Measurements from ENCODE around the gene COL27A1.

The COL27A1 gene

DNA sequence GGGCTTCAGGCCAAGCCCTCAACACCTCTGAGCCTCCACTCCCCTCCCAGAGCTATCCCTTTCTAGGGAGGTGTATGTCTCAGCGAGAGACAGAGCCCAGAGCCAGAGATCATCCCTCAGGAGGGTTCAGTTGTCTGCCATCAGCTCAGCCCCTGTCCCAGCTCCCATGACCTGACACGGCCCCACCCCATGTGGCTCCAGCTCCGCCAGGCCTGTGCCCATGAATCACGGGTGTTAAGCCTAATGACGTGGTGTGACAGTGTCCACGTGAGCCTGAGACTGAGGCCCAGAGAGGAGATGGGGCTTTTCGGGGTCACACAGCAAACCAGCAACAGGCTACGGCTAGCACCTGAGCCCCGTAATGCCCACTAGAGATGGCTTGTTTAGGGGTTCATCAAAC lies 106.7 kb downstream of the COL27A1 start (continued):
- no peak for TF ChIP-seq GLIS2 (tag by site-specific recombination; IDR thresholded peaks at IDR 0.05)
- TF ChIP-seq, protein P1, sequence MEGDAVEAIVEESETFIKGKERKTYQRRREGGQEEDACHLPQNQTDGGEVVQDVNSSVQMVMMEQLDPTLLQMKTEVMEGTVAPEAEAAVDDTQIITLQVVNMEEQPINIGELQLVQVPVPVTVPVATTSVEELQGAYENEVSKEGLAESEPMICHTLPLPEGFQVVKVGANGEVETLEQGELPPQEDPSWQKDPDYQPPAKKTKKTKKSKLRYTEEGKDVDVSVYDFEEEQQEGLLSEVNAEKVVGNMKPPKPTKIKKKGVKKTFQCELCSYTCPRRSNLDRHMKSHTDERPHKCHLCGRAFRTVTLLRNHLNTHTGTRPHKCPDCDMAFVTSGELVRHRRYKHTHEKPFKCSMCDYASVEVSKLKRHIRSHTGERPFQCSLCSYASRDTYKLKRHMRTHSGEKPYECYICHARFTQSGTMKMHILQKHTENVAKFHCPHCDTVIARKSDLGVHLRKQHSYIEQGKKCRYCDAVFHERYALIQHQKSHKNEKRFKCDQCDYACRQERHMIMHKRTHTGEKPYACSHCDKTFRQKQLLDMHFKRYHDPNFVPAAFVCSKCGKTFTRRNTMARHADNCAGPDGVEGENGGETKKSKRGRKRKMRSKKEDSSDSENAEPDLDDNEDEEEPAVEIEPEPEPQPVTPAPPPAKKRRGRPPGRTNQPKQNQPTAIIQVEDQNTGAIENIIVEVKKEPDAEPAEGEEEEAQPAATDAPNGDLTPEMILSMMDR (tag by site-specific recombination; IDR thresholded peaks at IDR 0.05) = no peak
- no peak for TF ChIP-seq ZNF626 (tag by site-specific recombination; IDR thresholded peaks at IDR 0.05)
- TF ChIP-seq ZNF248 (tag by site-specific recombination; IDR thresholded peaks at IDR 0.05) = no peak

DNA sequence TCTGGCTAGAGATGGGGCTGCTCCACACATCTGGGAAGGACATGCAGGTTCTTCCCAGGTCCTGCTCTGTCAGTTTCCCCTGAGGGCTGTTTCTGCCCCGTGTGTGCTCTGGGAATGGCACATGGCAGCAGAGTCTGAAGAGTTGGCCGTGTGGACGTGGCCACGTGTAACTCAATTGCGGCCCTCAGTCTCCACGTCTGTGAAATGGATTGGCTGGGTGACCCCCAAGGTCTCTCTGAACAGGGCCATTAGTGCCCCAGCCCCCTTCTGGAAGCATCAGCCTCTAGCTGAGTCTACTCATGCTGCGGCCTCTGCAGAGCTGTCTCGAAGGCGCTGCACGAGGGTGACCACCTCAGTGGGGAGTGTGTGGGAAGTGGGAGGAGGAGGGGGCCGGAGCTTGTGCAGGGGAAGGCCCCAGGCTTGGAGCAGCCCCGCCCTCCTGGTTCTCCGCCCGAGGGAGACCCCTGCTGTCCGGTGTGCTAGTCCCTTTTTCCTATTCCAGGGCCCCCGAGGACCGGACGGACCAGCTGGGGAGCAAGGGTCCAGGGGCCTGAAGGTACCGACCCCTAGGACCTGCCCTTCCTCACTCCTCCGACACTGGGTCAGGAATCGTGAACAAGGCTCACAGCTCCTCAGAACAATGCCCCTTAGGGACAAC lies 108.6 kb downstream of the COL27A1 start:
- no peak overlapping the region for H3K27ac ChIP-seq (ENCODE audit: extremely low read depth, low read depth, low read length)
- H3K9me3 ChIP-seq (ENCODE audit: control insufficient read depth, insufficient read depth, low read depth, low read length) = no peaks in the 10 kb centered on the region
- POLR2A ChIA-PET = no interaction called here
- TF ChIP-seq ZBTB8A (tag by site-specific recombination; IDR thresholded peaks at IDR 0.05) (no peak), ZNF624 (tag by site-specific recombination; IDR thresholded peaks at IDR 0.05) (no peak), ZNF629 (tag by site-specific recombination; IDR thresholded peaks at IDR 0.05) (no peak), HOXD13 (CRISPR knock-in tag; IDR thresholded peaks at IDR 0.05; ENCODE audit: borderline replicate concordance) (no peak), KLF7 (tag by site-specific recombination; IDR thresholded peaks at IDR 0.05; ENCODE audit: borderline replicate concordance) (no peak), ZNF302 (tag by site-specific recombination; IDR thresholded peaks at IDR 0.05; ENCODE audit: low read depth) (no peak), ZNF335 (tag by site-specific recombination; conservative IDR thresholded peaks at IDR 0.05) (no peak), ZNF768 (tag by site-specific recombination; IDR thresholded peaks at IDR 0.05) (no peak), ZEB2 (tag by site-specific recombination; IDR thresholded peaks at IDR 0.05) (no peak), ZBTB7A (tag by site-specific recombination; IDR thresholded peaks at IDR 0.05; ENCODE audit: low read depth) (no peak), ZNF404 (tag by site-specific recombination; IDR thresholded peaks at IDR 0.05) (no peak), ZNF24 (tag by site-specific recombination; IDR thresholded peaks at IDR 0.05) (no peak), ZNF596 (tag by site-specific recombination; IDR thresholded peaks at IDR 0.05) (no peak), ZNF37A (tag by site-specific recombination; IDR thresholded peaks at IDR 0.05) (no peak)
- TF ChIP-seq, protein P2, sequence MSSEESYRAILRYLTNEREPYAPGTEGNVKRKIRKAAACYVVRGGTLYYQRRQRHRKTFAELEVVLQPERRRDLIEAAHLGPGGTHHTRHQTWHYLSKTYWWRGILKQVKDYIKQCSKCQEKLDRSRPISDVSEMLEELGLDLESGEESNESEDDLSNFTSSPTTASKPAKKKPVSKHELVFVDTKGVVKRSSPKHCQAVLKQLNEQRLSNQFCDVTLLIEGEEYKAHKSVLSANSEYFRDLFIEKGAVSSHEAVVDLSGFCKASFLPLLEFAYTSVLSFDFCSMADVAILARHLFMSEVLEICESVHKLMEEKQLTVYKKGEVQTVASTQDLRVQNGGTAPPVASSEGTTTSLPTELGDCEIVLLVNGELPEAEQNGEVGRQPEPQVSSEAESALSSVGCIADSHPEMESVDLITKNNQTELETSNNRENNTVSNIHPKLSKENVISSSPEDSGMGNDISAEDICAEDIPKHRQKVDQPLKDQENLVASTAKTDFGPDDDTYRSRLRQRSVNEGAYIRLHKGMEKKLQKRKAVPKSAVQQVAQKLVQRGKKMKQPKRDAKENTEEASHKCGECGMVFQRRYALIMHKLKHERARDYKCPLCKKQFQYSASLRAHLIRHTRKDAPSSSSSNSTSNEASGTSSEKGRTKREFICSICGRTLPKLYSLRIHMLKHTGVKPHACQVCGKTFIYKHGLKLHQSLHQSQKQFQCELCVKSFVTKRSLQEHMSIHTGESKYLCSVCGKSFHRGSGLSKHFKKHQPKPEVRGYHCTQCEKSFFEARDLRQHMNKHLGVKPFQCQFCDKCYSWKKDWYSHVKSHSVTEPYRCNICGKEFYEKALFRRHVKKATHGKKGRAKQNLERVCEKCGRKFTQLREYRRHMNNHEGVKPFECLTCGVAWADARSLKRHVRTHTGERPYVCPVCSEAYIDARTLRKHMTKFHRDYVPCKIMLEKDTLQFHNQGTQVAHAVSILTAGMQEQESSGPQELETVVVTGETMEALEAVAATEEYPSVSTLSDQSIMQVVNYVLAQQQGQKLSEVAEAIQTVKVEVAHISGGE (tag by site-specific recombination; conservative IDR thresholded peaks at IDR 0.05; ENCODE audit: low read depth) = no peak
- TF ChIP-seq, protein P3, sequence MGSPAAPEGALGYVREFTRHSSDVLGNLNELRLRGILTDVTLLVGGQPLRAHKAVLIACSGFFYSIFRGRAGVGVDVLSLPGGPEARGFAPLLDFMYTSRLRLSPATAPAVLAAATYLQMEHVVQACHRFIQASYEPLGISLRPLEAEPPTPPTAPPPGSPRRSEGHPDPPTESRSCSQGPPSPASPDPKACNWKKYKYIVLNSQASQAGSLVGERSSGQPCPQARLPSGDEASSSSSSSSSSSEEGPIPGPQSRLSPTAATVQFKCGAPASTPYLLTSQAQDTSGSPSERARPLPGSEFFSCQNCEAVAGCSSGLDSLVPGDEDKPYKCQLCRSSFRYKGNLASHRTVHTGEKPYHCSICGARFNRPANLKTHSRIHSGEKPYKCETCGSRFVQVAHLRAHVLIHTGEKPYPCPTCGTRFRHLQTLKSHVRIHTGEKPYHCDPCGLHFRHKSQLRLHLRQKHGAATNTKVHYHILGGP (tag by site-specific recombination; IDR thresholded peaks at IDR 0.05) = no peak
- TF ChIP-seq, protein P4, sequence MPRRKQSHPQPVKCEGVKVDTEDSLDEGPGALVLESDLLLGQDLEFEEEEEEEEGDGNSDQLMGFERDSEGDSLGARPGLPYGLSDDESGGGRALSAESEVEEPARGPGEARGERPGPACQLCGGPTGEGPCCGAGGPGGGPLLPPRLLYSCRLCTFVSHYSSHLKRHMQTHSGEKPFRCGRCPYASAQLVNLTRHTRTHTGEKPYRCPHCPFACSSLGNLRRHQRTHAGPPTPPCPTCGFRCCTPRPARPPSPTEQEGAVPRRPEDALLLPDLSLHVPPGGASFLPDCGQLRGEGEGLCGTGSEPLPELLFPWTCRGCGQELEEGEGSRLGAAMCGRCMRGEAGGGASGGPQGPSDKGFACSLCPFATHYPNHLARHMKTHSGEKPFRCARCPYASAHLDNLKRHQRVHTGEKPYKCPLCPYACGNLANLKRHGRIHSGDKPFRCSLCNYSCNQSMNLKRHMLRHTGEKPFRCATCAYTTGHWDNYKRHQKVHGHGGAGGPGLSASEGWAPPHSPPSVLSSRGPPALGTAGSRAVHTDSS (tag by site-specific recombination; IDR thresholded peaks at IDR 0.05) = no peak
- CTCF ChIA-PET = interaction anchor here (0.6 to 3.5 kb wide), 8 partner anchors 27 to 643 kb away, joined by 3 to 14 read pairs (median 4); partner anchors contain the start of gene COL27A1
- no peaks in the 10 kb centered on the region for H3K36me3 ChIP-seq (ENCODE audit: control insufficient read depth in 2 of 2, insufficient read depth in 1 of 2, low read length in 2 of 2)
- H3K4me1 ChIP-seq (ENCODE audit: control insufficient read depth, insufficient read depth, low read length) = no peaks in the 10 kb centered on the region
- no peak overlapping the region for H3K4me3 ChIP-seq (ENCODE audit: low read depth, low read length)

All from HEK293 (cell line).